KOPT-K1 (cell line): ENCODE measurements around the gene FBXW11.
A peak's percentile ranks its signal among the peaks of the same experiment; 100 is the strongest.
"Not testable (repeated sequence)": the region's sequence is repeated elsewhere in the genome, so short reads cannot be mapped to it uniquely, and the experiment has no call there.

Experiments
- H3K27ac ChIP-seq: fragments of 200-600 bp; sonication (generic); 2 replicates; pipeline ENCODE4 v1.5.1; 2016; ENCODE audit warnings: antibody characterized with exemption, mild to moderate bottlenecking, low read depth, low read length; ENCODE audit not compliant: poor library complexity, severe bottlenecking
- H3K36me3 ChIP-seq: fragments of 200-600 bp; sonication (generic); 2 replicates; pipeline ENCODE4 v1.5.1; 2017; ENCODE audit warnings: antibody characterized with exemption, mild to moderate bottlenecking, low read length, moderate library complexity; ENCODE audit not compliant: insufficient read depth
- H3K9me3 ChIP-seq: fragments of 200-600 bp; sonication (generic); 2 replicates; pipeline ENCODE4 v1.5.1; 2017; ENCODE audit warnings: antibody characterized with exemption, low read length, mild to moderate bottlenecking; ENCODE audit not compliant: insufficient read depth, poor library complexity, severe bottlenecking

FBXW11 gene

GRCh38 chr5:172042183-172042582 is 35.7 kb upstream of the FBXW11 start:
- Histone ChIP-seq H3K9me3 (no peaks in the 10 kb centered on the region), H3K27ac (no peak overlapping the region), H3K36me3 (peaks cover 30% of the 10 kb centered on the region)

- Histone ChIP-seq H3K27ac (no peak overlapping the region), H3K36me3 (no peaks in the 10 kb centered on the region), H3K9me3 (no peaks in the 10 kb centered on the region)
Observed at GRCh38 chr5:172038167-172038566, 31.7 kb upstream of the FBXW11 start.

- peaks cover 14% of the 10 kb centered on the region for H3K9me3 ChIP-seq
- no peak overlapping the region for H3K27ac ChIP-seq
- H3K36me3 ChIP-seq: no peaks in the 10 kb centered on the region
Observed at GRCh38 chr5:172035049-172035448, 28.6 kb upstream of the FBXW11 start.

- H3K27ac ChIP-seq: no peak overlapping the region
- peaks cover 14% of the 10 kb centered on the region for H3K9me3 ChIP-seq
- H3K36me3 ChIP-seq: no peaks in the 10 kb centered on the region
Observed at GRCh38 chr5:172031894-172032461, 25.5 kb upstream of the FBXW11 start.

- Histone ChIP-seq H3K36me3 (no peaks in the 10 kb centered on the region), H3K27ac (no peak overlapping the region), H3K9me3 (peaks cover 14% of the 10 kb centered on the region)
Observed at GRCh38 chr5:172029876-172030275, 23.4 kb upstream of the FBXW11 start.

GRCh38 chr5:172028167-172028566 is 21.7 kb upstream of the FBXW11 start:
- Histone ChIP-seq H3K36me3 (no peaks in the 10 kb centered on the region), H3K27ac (no peak overlapping the region), H3K9me3 (peaks cover 14% of the 10 kb centered on the region)

- H3K9me3 ChIP-seq, H3K36me3 ChIP-seq, H3K27ac ChIP-seq: not testable (repeated sequence)
Observed at GRCh38 chr5:172020110-172020786, 13.8 kb upstream of the FBXW11 start.

- Histone ChIP-seq H3K9me3 (no peaks in the 10 kb centered on the region), H3K27ac (no peak overlapping the region), H3K36me3 (no peaks in the 10 kb centered on the region)
Observed at GRCh38 chr5:172015346-172015745, 8.9 kb upstream of the FBXW11 start.

GRCh38 chr5:172010278-172010677 is 3.8 kb upstream of the FBXW11 start:
- H3K27ac ChIP-seq: no peak overlapping the region
- no peaks in the 10 kb centered on the region for H3K9me3 ChIP-seq
- H3K36me3 ChIP-seq: no peaks in the 10 kb centered on the region

GRCh38 chr5:172009536-172010270 is 3.3 kb upstream of the FBXW11 start:
- Histone ChIP-seq H3K36me3 (no peaks in the 10 kb centered on the region), H3K27ac (no peak overlapping the region), H3K9me3 (no peaks in the 10 kb centered on the region)

GRCh38 chr5:172008689-172009141 is 2.3 kb upstream of the FBXW11 start:
- Histone ChIP-seq H3K36me3 (no peaks in the 10 kb centered on the region), H3K9me3 (no peaks in the 10 kb centered on the region), H3K27ac (no peak overlapping the region)

GRCh38 chr5:172008111-172008455 is 1.6 kb upstream of the FBXW11 start:
- Histone ChIP-seq H3K36me3 (no peaks in the 10 kb centered on the region), H3K27ac (no peak overlapping the region), H3K9me3 (no peaks in the 10 kb centered on the region)

- Histone ChIP-seq H3K27ac (peak overlapping the region; percentile 90), H3K9me3 (no peaks in the 10 kb centered on the region), H3K36me3 (no peaks in the 10 kb centered on the region)
Observed at GRCh38 chr5:172007175-172008110, 1.0 kb upstream of the FBXW11 start.

- H3K27ac ChIP-seq: peak overlapping the region; percentile 90
- no peaks in the 10 kb centered on the region for H3K9me3 ChIP-seq
- no peaks in the 10 kb centered on the region for H3K36me3 ChIP-seq
Observed at GRCh38 chr5:172005708-172006320, 624 bp downstream of the FBXW11 start.
